Neuron (in vitro differentiated cells): Measurements from ENCODE around the gene CDCA3.
"Not testable (repeated sequence)": the region's sequence is repeated elsewhere in the genome, so short reads cannot be mapped to it uniquely, and the experiment has no call there.

Experiments used
- H2AFZ ChIP-seq: one replicate; pipeline ENCODE4 v1.6.1; 2013; ENCODE audit warnings: low read depth, mild to moderate bottlenecking, inconsistent platforms, low read length, moderate library complexity
- H3K27me3 ChIP-seq: one replicate; pipeline ENCODE4 v1.6.1; 2013; ENCODE audit warnings: low read length; ENCODE audit not compliant: insufficient read depth
- H3K36me3 ChIP-seq: one replicate; pipeline ENCODE4 v1.6.1; 2013; ENCODE audit warnings: low read length; ENCODE audit not compliant: insufficient read depth
- H3K4me1 ChIP-seq: one replicate; pipeline ENCODE4 v1.6.1; 2013; ENCODE audit warnings: low read length; ENCODE audit not compliant: insufficient read depth
- H3K4me3 ChIP-seq: 2 replicates; pipeline ENCODE4 v1.5.1; 2013; ENCODE audit warnings: mild to moderate bottlenecking, low read length, moderate library complexity
- H3K9me3 ChIP-seq: one replicate; pipeline ENCODE4 v1.6.1; 2013; ENCODE audit warnings: low read length

CDCA3 gene

DNA sequence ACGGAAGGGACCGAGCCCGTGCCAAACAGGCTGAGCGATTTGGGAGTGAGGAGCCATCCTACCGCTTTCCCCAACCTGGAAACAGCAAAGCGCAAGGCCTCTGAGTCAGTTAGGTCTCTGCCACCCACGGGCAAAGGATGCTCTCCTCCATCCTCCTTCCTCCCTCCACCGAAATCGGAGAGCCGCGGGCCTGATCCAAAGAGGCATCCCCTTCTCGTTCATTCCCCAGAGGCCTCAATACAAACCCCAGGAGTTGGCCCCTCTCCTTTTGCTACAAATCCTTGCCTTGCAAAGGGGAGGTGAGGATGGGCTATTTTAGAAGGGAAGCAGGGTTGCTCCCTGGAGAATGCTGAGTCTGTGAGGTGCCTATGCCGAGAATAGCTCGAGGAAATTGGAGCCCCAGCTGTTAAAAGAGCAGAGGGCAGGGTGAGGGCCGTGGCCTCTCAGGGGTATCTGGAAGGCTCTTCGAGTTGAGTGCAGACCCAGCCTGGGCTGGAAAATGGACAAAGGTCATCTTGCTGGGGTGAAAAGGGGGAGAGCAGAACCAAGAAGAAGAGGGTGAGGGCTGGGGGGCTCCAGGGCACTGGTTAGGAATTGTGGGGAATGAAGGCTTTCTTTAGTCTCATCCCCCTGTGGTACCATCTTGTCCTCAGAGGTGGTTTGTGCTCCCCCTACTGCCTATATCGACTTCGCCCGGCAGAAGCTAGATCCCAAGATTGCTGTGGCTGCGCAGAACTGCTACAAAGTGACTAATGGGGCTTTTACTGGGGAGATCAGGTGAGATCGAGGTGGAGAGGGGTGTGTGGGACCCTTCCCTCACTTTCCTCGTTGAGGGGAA, 17.3 kb upstream of the CDCA3 start:
- Histone ChIP-seq H3K4me1 (peaks cover 34% of the 10 kb centered on the region), H3K4me3 (peak overlapping the region; percentile 93), H2AFZ (no peak overlapping the region), H3K27me3 (no peaks in the 10 kb centered on the region), H3K36me3 (peaks cover 50% of the 10 kb centered on the region), H3K9me3 (no peaks in the 10 kb centered on the region)

DNA sequence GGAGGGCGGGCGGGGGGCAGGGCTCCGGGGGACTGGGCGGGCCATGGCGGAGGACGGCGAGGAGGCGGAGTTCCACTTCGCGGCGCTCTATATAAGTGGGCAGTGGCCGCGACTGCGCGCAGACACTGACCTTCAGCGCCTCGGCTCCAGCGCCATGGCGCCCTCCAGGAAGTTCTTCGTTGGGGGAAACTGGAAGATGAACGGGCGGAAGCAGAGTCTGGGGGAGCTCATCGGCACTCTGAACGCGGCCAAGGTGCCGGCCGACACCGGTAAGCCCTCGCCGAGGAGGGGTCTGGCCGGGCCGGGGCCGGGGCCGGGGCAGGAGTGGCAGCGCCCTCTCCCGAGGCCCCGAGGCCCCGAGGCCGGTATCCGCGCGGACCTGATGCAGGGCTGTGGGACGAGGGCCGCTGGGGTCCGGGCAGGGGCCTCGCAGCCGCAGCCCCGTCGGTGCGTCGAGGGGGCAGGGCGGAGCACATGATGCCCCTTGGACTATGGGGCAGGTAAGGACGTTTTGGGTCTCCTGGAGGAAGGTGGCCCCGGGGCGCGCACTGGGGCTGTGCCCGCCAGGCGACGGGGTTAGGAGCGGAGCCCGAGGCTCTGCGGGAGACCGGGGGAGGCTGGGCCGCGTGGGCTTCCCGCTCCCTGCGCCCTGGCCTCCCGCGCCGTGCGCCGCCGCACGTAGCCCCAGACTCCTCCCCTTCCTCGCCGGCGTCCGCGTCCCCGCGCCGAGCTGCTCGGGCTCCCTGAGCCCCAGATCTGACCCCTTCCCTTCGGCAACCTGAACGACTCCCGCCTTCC, 16.5 kb upstream of the CDCA3 start, which contains the start of gene TPI1:
Gene TPI1 (plus strand): TSS at position 119 of the 798 bp plus-strand sequence. CDS start 36 bp downstream, at position 155.
- peak within 1 kb of the TSS; percentile 93 for H3K4me3 ChIP-seq
- H3K4me1 ChIP-seq = peaks cover 32% of the 10 kb centered on the region
- H3K36me3 ChIP-seq = peaks cover 58% of the 10 kb centered on the region

DNA sequence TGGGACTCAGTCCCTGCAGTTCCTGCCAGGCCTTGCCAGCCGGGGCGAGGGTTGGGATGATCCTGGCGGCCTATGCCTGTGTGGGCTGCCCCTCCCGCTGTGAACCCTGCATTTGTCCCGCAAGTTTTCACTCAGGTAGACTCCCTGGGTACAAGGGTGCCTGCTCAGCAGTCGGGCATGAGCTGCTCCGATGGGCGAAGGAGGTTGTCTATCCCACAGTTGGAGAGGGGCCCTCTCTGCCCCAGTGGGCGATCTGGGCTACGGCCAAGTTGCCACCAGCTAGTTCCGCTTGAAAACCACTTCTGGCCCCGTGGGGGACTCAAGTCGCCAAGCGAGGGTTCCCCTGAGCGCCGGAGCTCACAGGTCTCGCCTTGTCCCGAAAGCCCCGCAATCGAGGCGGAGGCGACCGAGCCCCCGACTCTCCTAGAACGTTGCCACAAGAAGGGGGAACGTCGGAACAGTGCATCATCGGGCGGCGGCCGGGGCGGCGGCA, 15.9 kb upstream of the CDCA3 start:
- peaks cover 27% of the 10 kb centered on the region for H3K4me1 ChIP-seq
- H3K9me3 ChIP-seq = no peaks in the 10 kb centered on the region
- H2AFZ ChIP-seq = no peak overlapping the region
- H3K27me3 ChIP-seq = no peaks in the 10 kb centered on the region
- H3K36me3 ChIP-seq = peaks cover 64% of the 10 kb centered on the region
- peak overlapping the region; percentile 93 for H3K4me3 ChIP-seq

More for the DNA sequence above, 16.5 kb upstream of the CDCA3 start, which contains the start of gene TPI1:
- Histone ChIP-seq H2AFZ (no peak within 1 kb of the TSS), H3K9me3 (no peaks in the 10 kb centered on the region), H3K27me3 (no peaks in the 10 kb centered on the region)

DNA sequence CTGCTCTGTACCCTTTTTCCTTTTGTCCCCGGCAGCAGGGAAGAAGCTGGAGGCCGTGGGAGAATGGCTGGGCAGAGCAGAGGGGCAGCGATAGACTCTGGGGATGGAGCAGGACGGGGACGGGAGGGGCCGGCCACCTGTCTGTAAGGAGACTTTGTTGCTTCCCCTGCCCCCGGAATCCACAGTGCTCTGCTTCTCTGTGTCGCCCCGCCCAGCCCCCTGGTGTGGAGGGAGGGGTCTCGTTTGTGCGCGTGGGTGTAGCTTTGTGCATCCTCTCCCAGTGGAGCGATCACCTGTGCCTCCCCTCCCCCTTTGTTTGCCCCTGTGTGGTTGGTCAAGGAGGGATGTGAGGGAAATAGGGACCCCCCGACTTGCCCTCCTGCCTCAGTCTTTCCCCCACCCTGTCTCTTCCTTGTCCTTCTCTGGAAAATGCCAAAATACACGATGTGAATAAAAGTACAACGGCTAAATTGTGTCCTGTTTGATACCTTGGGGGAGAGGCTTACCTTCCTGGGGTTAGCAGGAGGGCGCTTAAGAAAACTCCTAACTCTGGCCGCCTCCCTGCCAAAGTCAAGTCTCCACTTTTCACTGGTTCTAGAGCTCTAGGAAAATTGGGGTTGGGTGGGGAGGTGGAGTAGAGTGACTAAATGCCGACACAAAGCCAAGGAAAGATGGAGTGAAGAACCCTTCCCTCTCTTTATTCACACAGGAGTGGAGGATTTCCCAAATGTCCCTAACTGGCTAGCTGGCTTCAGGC, 15.3 kb upstream of the CDCA3 start:
- peaks cover 66% of the 10 kb centered on the region for H3K36me3 ChIP-seq
- no peak overlapping the region for H3K4me3 ChIP-seq

DNA sequence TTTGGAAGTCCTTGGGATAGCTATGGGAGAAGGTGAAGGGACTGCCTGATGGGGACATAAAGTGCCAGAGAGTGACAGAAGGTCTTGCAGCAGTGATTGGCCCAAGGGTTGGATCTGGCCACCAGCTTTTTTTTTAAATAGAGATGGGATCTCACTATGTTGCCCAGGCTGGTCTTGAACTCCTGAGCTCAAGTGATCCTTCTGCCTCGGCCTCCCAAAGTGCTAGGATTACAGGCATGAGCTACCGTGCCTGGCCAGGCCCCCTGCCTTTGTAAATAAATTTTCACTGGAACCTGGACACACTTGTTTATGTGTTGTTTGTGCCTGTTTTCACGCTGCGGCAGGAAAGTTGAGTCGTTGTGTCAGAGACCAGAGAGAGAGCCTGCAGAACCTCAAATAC, 14.2 kb upstream of the CDCA3 start:
- H3K27me3 ChIP-seq, H3K4me3 ChIP-seq, H2AFZ ChIP-seq, H3K9me3 ChIP-seq: not testable (repeated sequence)
- Histone ChIP-seq H3K4me1 (peaks cover 20% of the 10 kb centered on the region), H3K36me3 (peaks cover 66% of the 10 kb centered on the region)

More for the DNA sequence above, 15.3 kb upstream of the CDCA3 start:
- H3K27me3 ChIP-seq = no peaks in the 10 kb centered on the region
- peaks cover 21% of the 10 kb centered on the region for H3K4me1 ChIP-seq
- H2AFZ ChIP-seq = no peak overlapping the region
- H3K9me3 ChIP-seq = no peaks in the 10 kb centered on the region

DNA sequence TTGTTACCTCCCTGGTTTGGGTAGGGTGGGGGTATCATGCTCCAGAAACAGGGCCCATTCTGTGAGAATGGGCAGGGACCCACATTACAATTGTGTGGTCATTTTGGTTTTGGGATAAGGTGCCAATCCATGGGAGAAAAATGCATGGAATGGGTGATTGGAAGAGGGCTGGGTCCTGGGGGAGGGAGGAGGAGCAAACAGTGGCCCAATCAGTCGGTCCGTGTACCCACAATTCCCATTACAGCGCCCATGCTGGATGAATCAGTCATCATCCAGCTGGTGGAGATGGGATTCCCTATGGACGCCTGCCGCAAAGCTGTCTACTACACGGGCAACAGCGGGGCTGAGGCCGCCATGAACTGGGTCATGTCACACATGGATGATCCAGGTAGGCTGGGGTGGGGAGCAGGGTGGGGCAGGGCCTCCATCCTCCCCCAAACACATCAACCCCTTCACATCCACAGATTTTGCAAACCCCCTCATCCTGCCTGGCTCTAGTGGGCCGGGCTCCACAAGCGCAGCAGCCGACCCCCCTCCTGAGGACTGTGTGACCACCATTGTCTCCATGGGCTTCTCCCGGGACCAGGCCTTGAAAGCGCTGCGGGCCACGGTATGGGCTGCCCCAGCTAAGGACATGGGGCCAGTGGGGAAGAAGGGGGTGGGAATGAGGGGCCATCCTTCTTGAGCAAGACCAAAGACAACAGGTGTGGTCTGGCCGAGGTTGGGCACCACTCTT, 12.7 kb upstream of the CDCA3 start:
- H3K9me3 ChIP-seq = no peaks in the 10 kb centered on the region
- H3K4me3 ChIP-seq = no peak overlapping the region
- H2AFZ ChIP-seq = no peak overlapping the region
- H3K27me3 ChIP-seq = no peaks in the 10 kb centered on the region
- H3K36me3 ChIP-seq = peaks cover 69% of the 10 kb centered on the region
- peaks cover 14% of the 10 kb centered on the region for H3K4me1 ChIP-seq

DNA sequence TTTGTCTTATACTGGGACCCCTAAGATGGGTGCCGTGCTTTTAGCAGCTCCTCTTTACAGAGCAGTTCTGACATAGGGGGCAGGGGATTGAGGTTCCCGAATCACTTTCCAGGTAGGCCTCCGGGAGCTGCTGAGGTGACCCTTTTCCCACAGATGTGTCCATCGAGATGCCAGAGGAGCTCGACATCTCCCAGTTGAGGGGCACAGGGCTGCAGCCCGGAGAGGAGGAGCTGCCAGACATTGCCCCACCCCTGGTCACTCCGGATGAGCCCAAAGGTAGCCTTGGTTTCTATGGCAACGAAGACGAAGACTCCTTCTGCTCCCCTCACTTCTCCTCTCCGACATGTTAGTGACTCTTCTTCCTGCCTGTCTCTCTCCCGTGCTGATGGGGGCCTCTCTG, 11.9 kb upstream of the CDCA3 start:
- Histone ChIP-seq H3K36me3 (peaks cover 76% of the 10 kb centered on the region), H3K9me3 (no peaks in the 10 kb centered on the region), H3K4me1 (peaks cover 7% of the 10 kb centered on the region), H3K4me3 (no peak overlapping the region), H2AFZ (no peak overlapping the region), H3K27me3 (no peaks in the 10 kb centered on the region)

DNA sequence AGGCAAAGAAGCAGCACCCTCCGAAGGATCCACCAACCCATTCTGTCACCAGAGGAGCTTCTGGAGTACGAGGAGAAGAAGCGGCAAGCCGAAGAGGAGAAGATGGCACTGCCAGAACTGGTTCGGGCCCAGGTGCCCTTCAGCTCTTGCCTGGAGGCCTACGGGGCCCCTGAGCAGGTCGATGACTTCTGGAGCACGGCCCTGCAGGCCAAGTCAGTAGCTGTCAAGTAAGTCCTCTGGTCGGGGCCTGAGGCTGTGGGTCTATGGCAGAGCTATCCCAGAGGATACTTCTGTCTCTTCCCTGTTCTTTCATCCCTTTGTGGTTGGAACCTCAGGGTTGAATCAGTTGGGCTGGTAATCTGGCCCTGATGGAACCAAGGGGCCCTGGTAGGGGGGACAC, 10.3 kb upstream of the CDCA3 start:
- Histone ChIP-seq H3K27me3 (no peaks in the 10 kb centered on the region), H3K4me1 (no peaks in the 10 kb centered on the region), H3K36me3 (peaks cover 91% of the 10 kb centered on the region), H2AFZ (no peak overlapping the region), H3K9me3 (no peaks in the 10 kb centered on the region), H3K4me3 (no peak overlapping the region)

DNA sequence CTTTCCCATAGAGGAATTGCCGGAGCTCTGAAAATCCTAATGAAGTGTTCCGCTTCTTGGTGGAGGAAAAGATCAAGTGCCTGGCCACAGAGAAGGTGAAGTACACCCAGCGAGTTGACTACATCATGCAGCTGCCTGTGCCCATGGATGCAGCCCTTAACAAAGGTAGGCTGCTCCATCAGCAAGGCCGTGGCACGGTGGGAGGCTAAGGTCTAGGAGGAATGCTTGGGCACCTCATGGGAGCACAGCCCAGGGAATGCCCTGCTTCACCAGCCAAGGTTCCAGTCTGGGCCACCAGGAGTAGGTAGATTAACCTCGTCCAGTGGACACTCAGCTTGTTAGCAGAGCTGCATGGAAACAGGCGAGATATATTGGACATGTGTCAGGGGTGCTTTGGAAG, 9.9 kb upstream of the CDCA3 start:
- H3K36me3 ChIP-seq = peaks cover 92% of the 10 kb centered on the region
- H3K4me1 ChIP-seq = no peaks in the 10 kb centered on the region
- no peak overlapping the region for H2AFZ ChIP-seq
- H3K27me3 ChIP-seq = no peaks in the 10 kb centered on the region
- H3K9me3 ChIP-seq = no peaks in the 10 kb centered on the region
- no peak overlapping the region for H3K4me3 ChIP-seq

DNA sequence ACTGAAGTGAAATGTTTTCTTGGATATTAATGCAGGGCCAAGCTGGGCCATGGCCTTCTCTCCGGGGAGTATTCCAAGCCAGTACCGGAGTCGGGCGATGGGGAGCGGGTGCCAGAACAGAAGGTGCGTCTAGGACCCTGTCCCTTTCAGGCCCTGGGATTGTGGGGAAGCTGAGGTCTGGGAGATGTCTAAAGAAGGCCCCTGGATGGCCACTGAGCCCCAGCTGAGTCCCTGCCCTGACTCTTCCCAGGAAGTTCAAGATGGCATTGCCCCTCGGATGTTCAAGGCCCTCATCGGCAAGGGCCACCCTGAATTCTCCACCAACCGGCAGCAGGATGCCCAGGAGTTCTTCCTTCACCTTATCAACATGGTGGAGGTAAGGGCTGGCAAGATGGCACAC, 9.0 kb upstream of the CDCA3 start:
- H2AFZ ChIP-seq = no peak overlapping the region
- no peak overlapping the region for H3K4me3 ChIP-seq
- peaks cover 90% of the 10 kb centered on the region for H3K36me3 ChIP-seq
- H3K4me1 ChIP-seq = no peaks in the 10 kb centered on the region
- no peaks in the 10 kb centered on the region for H3K9me3 ChIP-seq
- H3K27me3 ChIP-seq = no peaks in the 10 kb centered on the region

DNA sequence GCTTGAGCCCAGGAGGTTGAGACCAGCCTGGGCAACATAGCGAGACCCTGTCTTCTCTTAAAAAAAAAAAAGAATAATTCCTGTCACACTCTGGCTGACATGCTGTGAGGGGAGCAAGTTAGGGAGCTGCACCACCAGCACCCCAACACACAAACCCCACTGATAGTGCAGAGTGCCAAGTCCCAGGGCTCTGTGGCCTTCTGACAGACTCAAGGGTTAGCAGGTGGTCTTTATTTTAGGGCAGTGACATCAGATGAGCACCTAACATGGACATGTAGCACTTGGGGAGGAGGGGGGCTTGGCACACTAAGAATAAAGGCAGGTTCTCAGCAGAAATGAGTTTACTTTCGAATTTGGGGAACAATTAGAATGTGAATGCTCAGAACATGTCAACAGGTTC, 7.7 kb upstream of the CDCA3 start:
- Histone ChIP-seq H3K9me3 (no peaks in the 10 kb centered on the region), H2AFZ (no peak overlapping the region), H3K4me1 (peaks cover 5% of the 10 kb centered on the region), H3K36me3 (peaks cover 79% of the 10 kb centered on the region), H3K4me3 (no peak overlapping the region), H3K27me3 (no peaks in the 10 kb centered on the region)

DNA sequence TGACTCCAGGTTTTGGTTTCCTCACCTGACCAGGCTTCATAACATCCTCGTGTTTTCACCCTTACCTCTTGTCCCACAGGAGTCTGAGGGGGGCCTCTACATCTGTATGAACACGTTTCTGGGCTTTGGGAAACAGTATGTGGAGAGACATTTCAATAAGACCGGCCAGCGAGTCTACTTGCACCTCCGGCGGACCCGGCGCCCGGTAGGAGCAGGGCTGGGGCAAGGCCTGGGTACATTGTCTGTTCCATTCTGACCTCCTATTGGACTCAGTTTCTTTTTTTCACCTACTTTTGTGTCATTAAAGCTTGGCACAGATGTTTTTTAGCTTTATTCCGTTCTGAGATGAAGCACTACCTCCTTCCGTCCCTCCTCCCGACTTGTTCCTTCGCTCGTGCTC, 4.2 kb upstream of the CDCA3 start:
- no peak overlapping the region for H3K4me3 ChIP-seq
- H2AFZ ChIP-seq = no peak overlapping the region
- no peaks in the 10 kb centered on the region for H3K27me3 ChIP-seq
- H3K9me3 ChIP-seq = no peaks in the 10 kb centered on the region
- H3K36me3 ChIP-seq = peaks cover 46% of the 10 kb centered on the region
- peaks cover 21% of the 10 kb centered on the region for H3K4me1 ChIP-seq
